Panc1 (cell line): ENCODE results near the gene RNU1-2. TPM values are rescaled to one million over a fixed set of nuclear protein-coding genes. Genes with fewer than 3 reads are reported as not detected.

Source experiments
- ATAC-seq: fragments of 200-7000 bp; cut with Tn5 transposase; 2 replicates; pipeline ENCODE4 v1.9.1; 2020; ENCODE audit warnings: mild to moderate bottlenecking, moderate library complexity
- BruUV-seq: library from RNA; stranded (reverse); fragments of 400-500 nt; replicated peaks from 2 replicates; lab custom pipeline; 2021; lab: Mats Ljungman, UMichigan
- CTCF ChIA-PET: fragments of 300-600 bp; sonication (Branson Sonifier 250); formaldehyde crosslinking; loops from one replicate; lab custom pipeline; 2022; ENCODE audit warnings: antibody characterized with exemption; lab: Charles Lee
- POLR2A ChIA-PET: fragments of 300-600 bp; sonication (Branson Sonifier 250); formaldehyde crosslinking; loops from one replicate; lab custom pipeline; 2022; ENCODE audit warnings: antibody characterized with exemption; lab: Charles Lee
- DNase-seq: peaks from one replicate; pipeline ENCODE4 v3.0.0-alpha.2; 2010; ENCODE audit warnings: low read depth, low spot score
- H3K27ac ChIP-seq: 2 replicates; pipeline ENCODE4 v1.5.1; 2011; ENCODE audit warnings: mild to moderate bottlenecking, low read length, inconsistent platforms
- H3K27me3 ChIP-seq: fragments of 200-500 bp; sonication (Bioruptor generic); 2 replicates; pipeline ENCODE4 v1.6.0; 2014; ENCODE audit warnings: low read length, inconsistent platforms; ENCODE audit not compliant: control insufficient read depth, insufficient read depth
- H3K36me3 ChIP-seq: fragments of 200-500 bp; sonication (Bioruptor generic); 2 replicates; pipeline ENCODE4 v1.5.1; 2014; ENCODE audit warnings: inconsistent platforms, mild to moderate bottlenecking, low read length, moderate library complexity; ENCODE audit not compliant: control insufficient read depth, insufficient read depth
- H3K4me1 ChIP-seq: 2 replicates; pipeline ENCODE4 v1.5.1; 2011; ENCODE audit warnings: inconsistent platforms, mild to moderate bottlenecking, low read length, moderate library complexity; ENCODE audit not compliant: control insufficient read depth, insufficient read depth
- H3K4me3 ChIP-seq, 2 experiments: 2 replicates each; pipeline ENCODE4 v1.5.1; 2011 to 2012; ENCODE audit warnings: low read depth in 2 of 2, low read length in 2 of 2, mild to moderate bottlenecking in 2 of 2, inconsistent platforms in 1 of 2, moderate library complexity in 1 of 2
- H3K9me3 ChIP-seq: fragments of 200-500 bp; sonication (Bioruptor generic); 2 replicates; pipeline ENCODE4 v1.5.1; 2014; ENCODE audit warnings: low read depth, mild to moderate bottlenecking, inconsistent platforms, low read length, moderate library complexity; ENCODE audit not compliant: control insufficient read depth, insufficient read depth
- CTCF ChIP-seq: fragments of 450-650 bp; IDR thresholded peaks from 2 replicates; pipeline ENCODE4 v1.5.1; 2017; ENCODE audit warnings: mild to moderate bottlenecking
- POLR2AphosphoS5 ChIP-seq: IDR thresholded peaks from 2 replicates; pipeline ENCODE4 v1.6.1; 2012; ENCODE audit warnings: mild to moderate bottlenecking, low read depth, low read length, moderate library complexity
- REST ChIP-seq, 2 experiments: IDR thresholded peaks; 2 replicates each; pipeline ENCODE4 v1.6.1; 2011 to 2012; ENCODE audit warnings: low read depth in 2 of 2, control low read depth in 1 of 2, low read length in 1 of 2, mild to moderate bottlenecking in 1 of 2, moderate library complexity in 1 of 2; ENCODE audit not compliant: insufficient read depth in 1 of 2
- SIN3A ChIP-seq: IDR thresholded peaks from 2 replicates; pipeline ENCODE4 v1.6.1; 2012; ENCODE audit warnings: low read depth, mild to moderate bottlenecking, low read length, moderate library complexity, borderline replicate concordance; ENCODE audit not compliant: insufficient read depth
- TCF7L2 ChIP-seq: IDR thresholded peaks from 2 replicates; pipeline ENCODE4 v1.6.1; 2011; ENCODE audit warnings: mild to moderate bottlenecking, low read depth, low read length, inconsistent platforms
- in situ Hi-C: cut with HindIII; loops from 2 replicates; pipeline ENCODE4 v1.10.0; 2016; ENCODE audit warnings: low sequenced_read_pairs, low pct_unique_long_range_greater_than_20kb
- intact Hi-C: fragments of 100-400 bp; cut with micrococcal nuclease; formaldehyde crosslinking; loops from one replicate; pipeline ENCODE4 v1.10.0; 2022; ENCODE audit not compliant: unreplicated experiment
- total RNA-seq: library from RNA; stranded (reverse); gene quantifications from one replicate; pipeline ENCODE4 v1.2.1, GENCODE V29; 2021; ENCODE audit not compliant: unreplicated experiment

Gene RNU1-2
- total RNA-seq, 1 experiment from 2014 or later: 1,290 TPM

GRCh38 chr1:16925635-16926490 is 30.1 kb downstream of the RNU1-2 start:
- ChIA-PET CTCF (no interaction called here), POLR2A (no interaction called here)
- in situ Hi-C loops (no loop called here), intact Hi-C loops (no loop called here)
- no TSS peak for BruUV-seq
- Histone ChIP-seq H3K27ac (no peak overlapping the region), H3K36me3 (no peaks in the 10 kb centered on the region), H3K4me1 (no peaks in the 10 kb centered on the region), H3K9me3 (no peaks in the 10 kb centered on the region), H3K27me3 (no peaks in the 10 kb centered on the region), H3K4me3 (no peak overlapping the region)
- DNase-seq: no peak
- TF ChIP-seq SIN3A: no peak
- no peak for TF ChIP-seq TCF7L2
- TF ChIP-seq REST (IDR thresholded peaks at IDR 0.05; ENCODE audit: insufficient read depth in 1 of 2, low read depth in 2 of 2, low read length in 1 of 2): no peak
- no peak for TF ChIP-seq CTCF
- TF ChIP-seq POLR2AphosphoS5: no peak
- ATAC-seq: no peak

- H3K4me1 ChIP-seq: no peaks in the 10 kb centered on the region
- no peak overlapping the region for H3K4me3 ChIP-seq
- intact Hi-C loops: no loop called here
- BruUV-seq: no TSS peak
- H3K27ac ChIP-seq: no peak overlapping the region
- TF ChIP-seq CTCF: no peak
- TF ChIP-seq POLR2AphosphoS5: no peak
- TF ChIP-seq REST (IDR thresholded peaks at IDR 0.05; ENCODE audit: insufficient read depth in 1 of 2, low read depth in 2 of 2, low read length in 1 of 2): no peak
- no peak for TF ChIP-seq SIN3A
- TF ChIP-seq TCF7L2: no peak
- no peak for DNase-seq
- in situ Hi-C loops: no loop called here
- no peaks in the 10 kb centered on the region for H3K9me3 ChIP-seq
- POLR2A ChIA-PET: no interaction called here
- H3K27me3 ChIP-seq: no peaks in the 10 kb centered on the region
- CTCF ChIA-PET: no interaction called here
- no peaks in the 10 kb centered on the region for H3K36me3 ChIP-seq
- no peak for ATAC-seq
Measured at GRCh38 chr1:16926491-16927073, 30.8 kb downstream of the RNU1-2 start.
